HG03469 (cell line): Measurements from ENCODE around the gene LTBP1.

ENCODE experiments used
- ATAC-seq: cut with Tn5 transposase; IDR thresholded peaks from one replicate; pipeline ENCODE4 v1.9.1; 2021; ENCODE audit warnings: mild to moderate bottlenecking, moderate library complexity, moderate number of reproducible peaks; ENCODE audit not compliant: unreplicated experiment

The LTBP1 gene

DNA sequence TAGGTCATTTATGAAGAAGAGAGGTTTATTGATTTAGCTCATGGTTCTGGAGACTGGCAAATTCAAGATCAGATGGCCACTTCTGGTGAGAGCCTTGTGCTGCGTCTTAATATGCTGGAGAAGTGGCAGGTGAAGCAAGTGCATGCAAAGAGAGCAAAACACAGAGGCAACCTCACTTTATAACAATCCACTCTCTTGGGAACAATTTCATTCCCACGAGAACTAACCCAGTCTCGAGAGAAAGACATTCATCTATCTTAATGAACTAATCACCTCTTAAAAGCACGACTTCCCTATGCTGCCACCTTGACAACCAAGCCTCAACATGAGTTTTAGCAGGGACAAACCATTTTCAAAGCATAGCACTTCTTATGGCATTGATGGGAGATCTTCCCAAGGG, 343.2 kb downstream of the LTBP1 start:
- no peak for ATAC-seq

DNA sequence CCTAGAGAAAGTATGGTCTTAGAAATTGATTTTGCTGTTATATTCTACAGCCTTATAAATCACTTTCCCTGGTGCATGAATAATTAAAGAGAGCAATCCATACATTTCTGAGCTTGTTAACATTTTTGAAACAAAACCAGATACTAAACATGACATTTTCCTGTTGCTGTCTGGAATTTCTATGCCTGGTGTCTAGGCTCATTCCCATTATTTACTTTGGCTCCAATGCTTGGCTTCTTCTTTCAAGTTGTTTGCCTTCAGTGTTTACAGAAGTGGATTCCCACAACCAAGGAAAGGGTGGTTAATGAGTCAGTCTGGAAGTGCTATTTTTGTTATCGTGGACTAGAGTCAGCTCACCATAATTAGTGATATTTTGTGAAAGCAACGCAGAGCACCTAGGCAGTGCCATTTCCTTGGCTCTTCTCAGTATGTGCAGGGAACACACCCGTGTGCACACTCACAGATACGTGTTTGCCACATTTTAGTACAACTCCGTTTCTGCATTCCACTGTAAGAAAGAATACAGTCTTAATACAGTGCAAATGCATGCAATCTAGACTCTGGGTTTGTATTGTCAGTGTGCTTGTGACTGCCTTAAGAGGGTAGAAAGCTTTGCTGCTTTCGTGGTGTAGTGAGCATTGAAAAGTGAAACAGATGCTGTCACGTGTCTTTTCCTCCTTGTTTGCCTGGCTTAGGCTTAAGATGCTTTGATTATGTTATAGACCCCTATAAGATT, 344.7 kb downstream of the LTBP1 start:
- ATAC-seq = no peak

DNA sequence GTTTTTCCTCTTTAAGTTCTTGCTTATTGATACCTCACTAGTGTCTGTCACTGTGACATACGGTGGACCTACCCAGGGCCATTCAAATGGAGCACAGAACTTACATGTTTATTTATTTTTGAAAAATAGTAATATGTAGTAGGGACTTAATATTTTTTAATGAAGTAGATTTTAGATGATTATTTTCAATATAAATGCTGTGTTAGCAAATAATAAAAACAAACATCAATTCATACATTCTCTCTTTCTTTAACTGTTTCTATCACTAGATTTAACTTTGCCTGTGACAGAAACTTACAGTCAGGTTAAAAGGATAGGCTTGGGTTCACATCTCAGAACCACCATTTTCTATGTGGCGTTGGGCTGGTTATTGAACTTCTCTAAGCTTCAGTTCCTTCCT, 345.3 kb downstream of the LTBP1 start:
- ATAC-seq = no peak

DNA sequence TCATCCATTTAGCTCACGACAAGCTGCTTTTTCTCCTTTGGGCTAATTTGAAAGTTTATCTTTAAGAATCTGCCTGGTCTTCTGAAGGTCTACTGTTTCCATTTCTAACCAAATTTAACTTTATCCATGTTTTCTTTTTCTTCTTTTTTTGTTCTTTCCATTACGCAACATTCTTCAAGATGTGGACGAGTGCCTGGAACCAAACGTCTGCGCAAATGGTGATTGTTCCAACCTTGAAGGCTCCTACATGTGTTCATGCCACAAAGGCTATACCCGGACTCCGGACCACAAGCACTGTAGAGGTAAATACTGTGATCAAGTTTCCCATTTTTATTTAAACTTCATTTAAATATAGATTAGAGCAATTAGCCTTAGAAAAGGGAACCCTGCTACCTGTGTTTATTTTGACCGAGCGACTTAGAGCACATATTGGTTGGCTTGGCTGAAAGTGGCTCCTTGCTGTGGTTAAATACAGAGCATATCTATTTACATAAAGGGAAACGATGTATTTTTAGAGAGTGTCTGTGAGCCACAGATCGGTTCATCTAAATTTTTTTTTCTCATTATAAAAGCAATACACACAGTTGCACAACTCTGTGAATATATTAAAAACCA, 346.3 kb downstream of the LTBP1 start:
- ATAC-seq = peak; percentile 70

DNA sequence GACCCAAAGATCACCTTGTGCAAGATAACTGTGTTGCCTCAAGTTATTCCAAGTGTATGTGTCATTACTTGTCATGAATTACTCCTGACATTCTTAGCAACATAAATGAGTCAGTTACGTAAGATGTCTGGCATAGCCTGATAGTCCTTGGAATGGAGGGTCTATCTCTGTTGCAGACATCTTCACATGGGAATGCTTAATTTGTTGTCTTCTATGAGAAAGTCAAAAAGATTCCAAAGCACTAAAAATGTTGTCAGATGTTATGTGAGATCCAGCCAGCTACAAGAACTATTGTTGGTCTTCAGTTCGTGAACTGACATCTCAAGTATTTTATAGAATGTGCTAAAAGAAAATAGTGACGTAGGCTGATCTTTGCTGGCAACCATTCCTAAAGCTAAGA, 351.5 kb downstream of the LTBP1 start:
- no peak for ATAC-seq

DNA sequence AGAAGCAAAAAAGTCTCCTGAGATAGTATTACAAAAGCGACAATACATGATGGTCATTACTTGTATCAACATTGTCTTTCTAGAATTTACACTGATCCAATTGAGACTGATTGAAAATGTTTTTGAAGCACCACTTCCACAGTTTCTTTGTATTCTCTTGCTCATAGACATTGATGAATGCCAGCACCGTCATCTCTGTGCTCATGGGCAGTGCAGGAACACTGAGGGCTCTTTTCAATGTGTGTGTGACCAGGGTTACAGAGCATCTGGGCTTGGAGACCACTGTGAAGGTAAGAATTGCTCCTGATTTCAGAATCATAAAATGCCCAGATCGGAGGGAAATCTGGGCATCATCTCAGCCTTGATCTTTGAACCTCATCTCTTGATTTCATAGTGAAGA, 354.6 kb downstream of the LTBP1 start:
- no peak for ATAC-seq

DNA sequence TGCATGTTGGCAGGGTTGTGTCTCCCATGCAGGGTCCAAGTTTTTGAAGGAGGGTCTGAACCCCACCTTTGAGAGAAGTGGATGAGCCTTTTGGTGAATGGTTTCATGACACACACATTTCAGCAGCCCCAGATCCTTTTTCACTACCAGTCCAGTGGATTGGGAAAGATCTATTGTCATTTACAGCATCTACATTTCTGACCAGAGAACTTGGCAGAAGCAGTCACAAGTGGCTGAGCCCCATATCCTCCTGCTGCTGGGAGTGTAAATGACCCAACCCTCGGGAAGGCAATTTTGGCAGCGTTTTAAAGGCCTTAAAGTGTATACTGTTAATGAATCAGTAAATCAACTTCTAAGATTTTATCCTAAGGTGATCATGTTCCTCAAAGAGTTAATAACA, 355.6 kb downstream of the LTBP1 start:
- ATAC-seq = no peak

DNA sequence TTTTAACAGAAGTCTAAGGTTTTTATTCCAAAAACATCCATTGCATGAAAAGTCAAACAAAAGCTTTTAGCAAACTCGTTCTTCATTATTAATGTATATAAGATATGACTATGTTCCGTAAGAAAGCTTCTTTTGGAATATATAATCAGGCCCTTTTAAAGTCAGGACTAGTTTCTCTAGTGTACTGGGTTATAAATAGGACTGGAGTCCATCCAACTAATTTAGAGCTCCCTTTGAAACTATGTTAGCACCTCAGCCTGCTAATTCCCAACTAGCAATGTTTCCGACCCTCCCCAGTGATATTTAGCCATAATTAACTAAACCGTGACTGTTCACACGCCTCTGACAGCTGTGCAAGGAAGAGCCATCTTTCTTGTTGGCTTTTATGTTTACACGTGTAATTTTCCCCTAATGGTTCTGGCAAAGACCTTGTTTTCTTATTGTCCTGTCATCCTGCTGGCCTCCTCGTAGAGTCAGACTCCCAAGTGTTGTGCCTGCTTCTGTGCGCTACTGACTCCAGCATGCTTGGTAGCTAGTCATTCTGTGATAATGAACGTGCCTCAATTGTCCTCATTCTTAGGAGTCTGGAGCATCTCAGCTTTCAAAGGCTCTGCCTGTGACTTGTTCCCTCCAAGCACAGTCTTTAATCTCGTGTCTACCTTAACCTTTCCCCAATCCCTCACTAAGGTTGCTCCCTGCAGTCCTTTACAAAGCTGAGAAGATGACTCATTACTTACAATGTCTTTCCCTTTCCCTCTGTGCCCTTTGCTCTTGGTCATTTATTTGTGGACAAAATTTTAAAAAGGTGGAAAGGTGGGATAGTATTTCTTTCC, 357.5 kb downstream of the LTBP1 start:
- ATAC-seq = no peak

DNA sequence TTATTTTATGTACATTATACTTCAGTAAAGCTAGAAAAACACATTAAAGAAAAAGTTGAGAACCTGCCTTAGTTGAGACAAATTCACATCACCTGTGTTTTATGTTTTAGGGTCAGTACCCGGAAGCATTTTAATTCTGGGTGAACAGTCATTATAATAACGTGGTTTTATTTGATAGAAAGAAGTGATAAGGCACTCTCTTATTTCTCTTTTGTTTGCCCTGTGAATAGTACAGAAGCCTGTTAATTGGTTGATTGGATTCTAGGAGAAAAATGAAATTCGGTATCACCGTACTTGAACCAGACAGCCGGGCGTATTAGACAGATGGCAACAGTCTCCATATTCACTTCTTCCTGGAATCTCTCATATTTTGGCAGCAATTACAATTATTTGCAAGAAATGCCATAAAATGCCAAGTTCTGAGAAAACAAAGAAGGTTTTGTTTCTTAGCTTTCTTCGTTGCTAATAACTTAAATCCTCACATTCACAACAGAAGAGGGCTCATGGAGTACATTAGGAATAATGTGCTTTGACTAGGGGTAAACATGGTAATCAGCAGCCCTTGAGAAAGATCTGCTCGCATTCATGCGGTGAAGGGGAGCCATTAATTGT, 361.0 kb downstream of the LTBP1 start:
- no peak for ATAC-seq

DNA sequence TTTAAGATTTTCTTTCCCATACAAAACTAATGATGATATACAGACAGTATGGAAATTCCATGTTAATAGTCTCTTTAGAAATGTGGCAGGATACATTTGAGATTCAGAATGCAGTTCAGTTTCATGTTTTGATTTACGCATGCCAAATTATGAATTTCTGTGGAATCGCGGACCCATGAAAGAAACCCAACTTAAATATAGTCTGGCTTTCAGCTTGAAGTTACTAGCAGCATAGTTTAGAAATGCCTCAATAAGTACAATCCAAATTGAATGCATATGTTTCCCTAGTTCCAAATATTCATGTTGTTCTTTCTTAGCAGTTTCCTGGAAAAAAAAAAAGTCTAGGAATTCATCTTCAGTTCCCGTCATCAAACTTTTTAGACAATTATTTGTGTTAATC, 365.6 kb downstream of the LTBP1 start:
- no peak for ATAC-seq

DNA sequence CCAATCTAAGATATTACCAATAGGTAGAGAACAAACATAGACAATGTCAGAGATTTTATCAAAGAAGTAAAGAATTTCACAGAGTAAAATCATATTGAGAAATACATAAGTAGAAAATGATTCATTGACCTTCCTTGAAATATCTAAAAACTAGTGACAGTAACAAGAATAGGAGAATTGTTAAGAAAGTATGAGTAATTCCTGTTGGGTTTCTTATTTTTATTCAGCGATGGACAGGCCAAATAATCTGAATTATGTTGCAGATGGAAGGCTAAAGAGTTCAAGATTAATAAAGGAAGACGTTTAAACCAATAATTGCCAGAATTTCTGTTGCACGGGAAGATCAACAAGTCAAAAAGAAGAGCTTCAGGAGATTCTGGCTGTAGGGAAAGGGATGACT, 366.3 kb downstream of the LTBP1 start:
- ATAC-seq = no peak

DNA sequence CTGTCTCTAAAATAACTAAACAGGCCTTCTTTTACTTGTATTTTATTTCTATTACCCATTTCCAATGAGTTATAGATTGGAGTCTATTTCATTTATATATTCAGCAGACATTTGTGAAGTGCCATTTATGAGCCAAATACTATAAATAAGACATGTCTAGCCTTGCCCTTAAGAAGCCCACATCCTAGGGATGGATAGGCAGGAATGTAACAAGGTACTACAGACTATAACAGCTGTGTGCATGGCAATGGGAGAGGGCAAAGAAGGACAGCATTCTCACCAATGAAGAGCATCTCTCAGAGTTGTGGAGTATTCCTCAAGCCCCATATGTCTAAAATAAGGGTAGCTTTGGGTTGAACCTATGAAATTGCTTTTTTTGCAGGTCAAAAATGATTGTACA, 367.8 kb downstream of the LTBP1 start:
- no peak for ATAC-seq

DNA sequence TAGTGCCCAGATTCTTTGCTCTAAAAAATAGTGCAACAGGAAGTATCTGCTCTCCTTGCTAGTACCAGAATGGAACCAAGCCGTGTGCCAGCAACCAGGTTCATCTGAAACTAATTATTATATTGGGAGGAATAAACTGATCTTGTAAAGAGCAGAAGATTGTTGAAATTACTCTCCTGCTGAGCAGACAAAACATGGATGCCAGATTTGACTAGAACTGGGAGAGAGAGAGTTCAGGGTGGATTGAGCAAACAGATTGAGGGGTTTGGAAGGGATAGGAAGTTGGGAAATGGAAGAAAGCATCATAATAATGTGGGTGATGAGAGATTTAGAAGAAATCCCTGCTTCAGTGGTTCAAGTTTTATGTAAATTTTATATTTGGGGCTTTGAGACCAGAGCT, 369.6 kb downstream of the LTBP1 start:
- ATAC-seq = no peak

DNA sequence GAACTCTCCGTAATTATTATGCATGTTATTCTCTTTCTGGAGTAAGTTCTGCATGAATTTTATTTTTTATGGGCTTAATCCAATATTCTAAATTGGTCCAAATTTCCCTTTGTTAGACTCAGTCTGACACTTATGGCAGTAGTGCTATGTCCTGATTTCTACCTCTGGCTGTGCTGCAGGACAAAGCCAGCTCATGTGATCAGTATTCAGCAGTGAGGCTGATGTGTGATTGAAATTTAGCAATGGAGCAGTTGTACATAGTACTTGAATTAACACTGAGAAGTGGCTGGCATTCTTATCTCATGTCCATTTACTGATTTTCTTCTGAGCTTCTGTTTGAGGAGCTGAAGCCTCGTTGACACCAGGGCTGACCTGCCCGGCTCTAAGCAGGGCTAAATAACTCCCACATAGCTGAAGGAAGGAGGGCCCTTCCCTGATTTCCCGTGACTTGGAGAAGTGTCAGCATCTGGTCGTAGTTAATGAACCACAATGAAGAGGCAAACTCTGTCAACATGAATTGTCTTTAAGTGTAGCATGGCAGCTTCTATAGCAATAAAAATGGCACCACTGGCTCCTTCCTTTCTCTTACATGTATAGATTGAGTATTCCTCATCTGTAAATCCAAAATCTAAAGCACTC, 370.7 kb downstream of the LTBP1 start:
- no peak for ATAC-seq

DNA sequence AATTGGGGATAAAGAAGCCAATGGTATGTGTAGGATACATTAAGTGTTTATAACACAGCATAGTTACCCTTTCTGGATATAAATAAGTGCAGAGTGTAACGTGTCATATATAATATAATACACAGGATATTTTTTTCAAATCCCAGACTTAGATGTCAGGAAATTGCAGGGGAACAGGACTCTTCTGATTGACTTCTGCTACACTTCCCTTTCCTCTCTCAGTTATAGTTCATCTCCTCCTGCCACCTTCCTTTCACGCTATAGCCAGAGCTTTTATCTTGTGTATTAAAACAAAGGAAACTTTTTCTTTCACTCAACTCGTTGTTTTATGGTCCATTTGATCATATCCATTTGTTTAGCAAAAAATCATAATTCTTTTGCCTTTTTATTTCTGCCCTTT, 371.7 kb downstream of the LTBP1 start:
- ATAC-seq = no peak

DNA sequence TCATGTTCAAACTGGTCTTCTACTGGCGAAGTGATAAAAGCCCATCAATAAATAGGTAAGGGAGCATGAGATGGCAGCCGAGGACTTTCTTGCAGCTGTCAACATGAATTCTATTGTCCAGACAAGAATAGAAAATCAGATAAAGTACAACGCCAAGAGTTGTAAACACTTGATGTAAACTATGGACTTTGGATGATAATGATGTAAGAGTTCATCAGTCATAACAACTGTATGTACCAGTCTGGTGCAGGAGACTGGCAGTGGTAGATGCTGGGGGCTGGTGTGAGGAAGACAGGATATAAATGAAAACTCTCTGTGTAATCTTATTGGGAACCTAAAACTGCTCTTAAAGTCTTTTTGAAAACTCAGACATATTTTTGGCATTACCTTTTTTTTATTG, 373.8 kb downstream of the LTBP1 start:
- ATAC-seq = no peak

DNA sequence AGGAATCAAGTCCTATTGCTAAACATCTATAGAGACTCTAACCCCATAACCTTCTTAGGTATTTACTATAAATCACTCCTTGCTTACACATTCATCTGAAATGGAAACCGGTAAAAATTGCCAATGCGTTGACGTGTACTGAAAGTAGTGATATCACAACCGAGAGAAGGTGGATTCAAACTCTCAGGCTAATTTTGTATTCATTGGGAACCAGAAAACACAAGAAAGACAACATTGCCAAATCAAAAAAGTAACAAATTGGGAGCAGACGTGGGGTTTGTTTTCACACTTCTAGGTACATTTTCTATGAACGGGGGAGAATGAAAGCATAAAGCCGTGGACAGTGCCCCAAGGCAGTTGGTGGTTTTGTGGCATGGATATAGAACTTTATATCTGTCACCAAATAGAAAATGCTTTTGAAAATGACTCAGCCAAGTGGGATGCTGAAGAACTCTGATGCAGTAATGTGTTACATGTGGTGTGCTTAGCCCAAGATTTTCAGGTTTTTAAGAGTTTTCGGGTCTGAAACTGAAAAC, 374.6 kb downstream of the LTBP1 start:
- ATAC-seq = peak; percentile 43

DNA sequence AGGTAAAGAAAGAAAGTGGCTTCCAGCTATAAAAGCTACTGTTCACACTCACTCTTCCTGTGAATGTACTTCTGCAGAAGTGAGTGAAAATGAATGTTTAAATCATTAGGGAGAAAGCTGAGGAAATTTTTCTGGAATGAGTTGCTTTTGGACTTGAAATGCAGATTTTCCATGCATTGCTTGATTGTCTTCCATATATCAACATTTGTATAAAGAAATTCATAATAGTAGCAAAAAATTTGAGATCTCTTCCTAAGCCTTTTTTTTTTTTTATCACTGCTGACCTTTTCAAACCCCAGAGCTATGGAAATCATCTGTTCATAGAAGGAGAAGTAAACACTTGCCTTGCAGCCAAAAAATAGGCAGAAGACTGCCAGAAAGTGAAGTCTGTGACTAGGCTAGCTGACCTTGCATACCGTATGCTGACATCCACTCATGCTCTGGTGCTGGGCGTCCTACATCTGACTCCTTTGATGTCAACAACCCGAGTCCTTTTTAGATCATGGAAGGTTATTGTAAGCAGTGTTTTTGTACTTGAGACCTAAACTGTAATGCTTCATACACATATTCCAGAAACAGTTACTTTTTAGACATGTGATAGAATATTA, 375.2 kb downstream of the LTBP1 start:
- ATAC-seq = no peak

DNA sequence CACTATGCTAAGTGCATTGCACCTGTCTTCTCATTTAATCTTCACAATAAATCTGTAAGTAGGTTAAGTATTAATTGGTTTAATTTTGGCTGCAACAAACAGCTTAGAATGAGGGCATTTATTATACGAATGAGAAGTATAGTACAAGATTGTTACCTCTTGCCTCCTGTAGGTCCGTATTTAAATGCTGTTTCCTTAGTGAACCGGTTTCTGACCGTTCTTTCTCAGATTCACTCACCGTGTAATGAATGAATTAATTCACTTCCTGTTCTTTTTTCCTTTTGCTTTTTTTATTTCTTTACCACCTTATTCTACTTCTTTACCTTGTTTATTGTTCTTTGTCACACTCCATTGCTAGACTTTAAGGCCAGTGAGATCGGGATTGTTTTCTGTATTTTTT, 375.9 kb downstream of the LTBP1 start:
- ATAC-seq = no peak

DNA sequence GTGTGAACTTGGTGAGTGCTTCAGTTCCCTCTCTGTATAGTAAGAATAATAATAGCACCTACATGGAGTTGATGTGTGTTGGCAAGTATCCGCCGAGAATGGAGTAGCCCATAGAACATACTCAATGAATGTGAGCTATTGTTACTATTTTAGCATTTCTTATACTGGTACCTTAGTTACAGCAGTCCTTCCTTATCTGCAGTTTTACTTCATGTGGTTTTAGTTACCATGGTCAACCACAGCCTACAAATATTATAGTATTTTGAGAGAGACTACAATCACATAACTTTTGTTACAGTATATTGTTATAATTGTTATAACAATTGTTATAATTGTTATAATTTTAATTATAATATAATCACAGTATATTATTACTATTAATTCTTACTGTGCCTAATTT, 377.2 kb downstream of the LTBP1 start:
- ATAC-seq = no peak
